Ramos (cell line): ENCODE measurements around the gene ABO.
"Not testable (repeated sequence)": the region's sequence is repeated elsewhere in the genome, so short reads cannot be mapped to it uniquely, and the experiment has no call there.

Experiments used
- in situ Hi-C: fragments of 300-500 bp; cut with MboI; formaldehyde crosslinking; loops from one replicate; pipeline ENCODE4 v1.14.3; 2022; ENCODE audit warnings: low sequenced_read_pairs; ENCODE audit not compliant: unreplicated experiment

Gene ABO

DNA sequence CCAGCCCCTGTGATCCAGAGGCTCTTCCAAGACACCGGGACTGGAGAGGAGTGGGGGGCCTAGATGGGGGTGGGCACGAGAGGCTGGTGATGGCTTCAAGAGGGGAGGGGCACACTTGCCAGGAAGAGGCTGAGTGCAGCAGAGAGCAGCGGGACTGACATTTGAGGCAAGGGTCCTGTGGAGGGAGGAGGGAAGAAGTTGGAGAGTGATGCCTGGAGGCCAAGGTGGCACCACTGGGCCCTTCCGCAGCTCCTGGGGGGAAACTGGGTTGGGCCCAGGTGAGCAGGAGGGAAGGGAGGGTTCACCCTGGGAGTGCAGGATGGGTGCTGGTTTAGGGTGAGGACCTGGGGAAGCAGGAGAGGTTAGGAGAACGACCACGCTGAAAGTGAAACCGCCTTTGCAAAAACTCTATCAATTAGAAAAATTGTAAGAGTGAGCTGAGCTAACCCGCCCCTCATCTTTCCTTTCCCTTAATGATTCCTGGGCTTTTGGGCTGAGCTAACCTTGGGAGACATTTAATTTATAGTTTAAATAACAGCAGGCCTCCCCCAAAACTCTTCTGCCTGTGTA, 26.2 kb downstream of the ABO start:
- in situ Hi-C loops = no loop called here

DNA sequence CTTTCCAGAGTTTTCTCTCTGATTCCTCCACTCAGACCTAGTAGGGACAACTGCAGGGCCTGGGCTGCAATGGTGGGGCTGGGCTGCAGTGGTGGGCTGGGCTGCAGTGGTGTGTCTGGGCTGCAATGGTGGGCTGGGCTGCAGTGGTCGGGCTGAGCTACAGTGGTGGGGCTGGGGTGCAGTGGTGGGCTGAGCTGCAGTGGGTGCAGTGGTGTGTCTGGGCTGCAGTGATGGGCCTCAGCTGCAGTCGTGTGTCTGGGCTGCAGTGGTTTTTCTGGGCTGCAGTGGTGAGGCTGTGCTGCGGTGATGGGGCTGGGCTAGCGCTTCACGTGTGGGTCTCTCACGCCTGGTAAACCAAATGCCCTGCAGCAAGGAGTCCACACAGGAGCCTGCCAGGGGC, 27.4 kb downstream of the ABO start:
- in situ Hi-C loops = no loop called here

DNA sequence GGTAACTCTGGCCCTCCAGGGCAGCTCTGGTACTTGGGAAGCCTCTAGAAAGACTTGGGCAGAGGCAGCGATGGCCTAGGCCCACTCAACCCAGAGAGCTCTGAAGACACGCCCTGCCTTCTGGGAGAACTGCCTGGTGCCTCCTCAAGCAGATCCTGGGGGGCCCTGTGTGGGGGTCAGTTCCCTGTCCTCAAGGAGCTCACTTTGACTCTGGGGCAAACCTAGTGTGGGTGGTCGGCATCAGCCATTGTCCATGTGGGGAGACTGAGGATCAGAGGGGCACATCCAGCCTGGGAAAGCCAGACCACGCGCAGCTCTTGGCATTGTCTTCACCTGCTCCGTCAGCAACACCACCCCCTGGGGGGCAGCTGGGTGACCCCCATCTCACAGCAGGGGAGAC, 28.0 kb downstream of the ABO start:
- in situ Hi-C loops = no loop called here

DNA sequence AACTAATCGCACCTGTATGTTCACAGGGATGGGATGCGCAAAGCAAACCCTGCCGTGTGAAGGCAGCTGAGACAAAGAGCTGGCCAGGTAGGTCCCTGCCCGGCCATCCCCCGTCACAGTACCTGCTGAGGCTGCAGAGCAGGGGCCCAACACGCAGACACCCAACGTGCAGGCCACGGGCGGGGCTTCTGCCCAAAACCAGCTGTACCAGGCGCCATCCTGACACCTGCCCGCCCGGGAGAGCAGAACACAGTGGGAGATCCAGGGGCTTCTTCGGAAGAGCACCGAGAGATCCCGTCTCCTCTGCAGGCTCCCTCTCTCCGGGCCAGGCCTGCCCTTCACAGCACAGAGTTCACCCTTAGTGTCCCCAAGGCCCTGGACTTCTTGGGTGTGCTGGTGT, 28.4 kb downstream of the ABO start:
- in situ Hi-C loops = no loop called here

DNA sequence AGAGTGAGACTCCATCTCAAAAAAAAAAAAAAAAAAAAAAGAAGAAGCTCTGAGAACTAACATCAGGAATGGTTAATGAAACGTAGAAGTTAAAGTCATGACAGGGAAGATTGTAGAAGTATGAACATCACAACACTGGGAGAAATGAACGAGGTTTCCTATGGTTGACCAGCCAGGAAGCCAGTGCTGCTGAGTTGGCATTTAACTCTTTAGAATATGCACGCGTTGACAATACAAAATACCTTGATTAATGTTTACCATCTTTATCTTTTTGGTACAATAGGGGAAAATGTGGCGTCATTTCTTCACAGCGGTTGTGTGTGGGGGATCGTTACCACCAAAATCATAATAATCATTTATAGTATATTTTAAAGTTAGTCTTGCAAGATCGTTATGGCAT, 32.0 kb downstream of the ABO start:
- in situ Hi-C loops = no loop called here

DNA sequence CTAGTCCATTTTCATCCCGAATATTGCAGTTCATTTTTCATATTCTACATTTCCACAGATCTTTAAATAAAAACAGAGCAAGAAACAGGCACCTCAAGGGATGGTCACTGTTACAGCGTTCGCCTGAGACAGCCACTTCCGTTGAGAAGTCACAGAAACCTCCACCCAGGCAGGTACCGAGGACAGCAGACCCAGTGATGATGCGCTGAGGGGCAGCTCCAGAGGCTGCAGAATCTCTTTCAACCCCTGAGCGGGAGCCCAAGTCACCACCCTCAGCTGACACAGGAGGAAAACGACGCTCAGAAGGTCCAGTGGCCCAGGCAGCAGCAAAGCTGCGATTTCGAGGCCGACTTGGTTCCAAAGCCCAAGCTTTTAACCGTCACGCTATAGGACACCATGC, 32.8 kb downstream of the ABO start:
- in situ Hi-C loops = no loop called here

DNA sequence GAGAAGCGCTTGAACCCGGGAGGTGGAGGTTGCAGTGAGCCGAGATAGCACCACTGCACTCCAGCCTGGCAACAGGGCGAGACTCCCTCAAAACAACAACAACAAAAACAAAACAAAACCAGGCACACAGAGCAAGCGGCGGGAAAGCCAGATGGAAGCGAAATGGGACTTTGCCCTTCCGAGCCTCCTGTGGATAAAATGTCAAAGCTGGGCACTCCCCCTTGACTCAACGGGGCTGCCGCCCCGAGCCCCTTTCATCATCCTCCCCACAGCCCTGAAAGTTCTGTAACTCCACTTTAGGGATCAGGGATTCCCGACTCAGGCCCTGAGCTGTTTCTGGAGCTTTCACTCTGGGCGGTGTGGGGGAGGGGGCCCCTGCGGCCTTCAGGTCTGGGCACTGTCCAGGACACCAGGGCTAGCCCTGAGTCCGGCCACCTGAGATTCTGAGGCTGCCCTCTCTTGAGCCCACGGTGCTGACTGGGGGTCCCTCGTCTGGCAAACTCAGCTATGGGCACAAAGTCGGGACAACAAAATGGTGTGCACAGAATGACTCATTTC, 35.4 kb downstream of the ABO start:
- in situ Hi-C loops = no loop called here

DNA sequence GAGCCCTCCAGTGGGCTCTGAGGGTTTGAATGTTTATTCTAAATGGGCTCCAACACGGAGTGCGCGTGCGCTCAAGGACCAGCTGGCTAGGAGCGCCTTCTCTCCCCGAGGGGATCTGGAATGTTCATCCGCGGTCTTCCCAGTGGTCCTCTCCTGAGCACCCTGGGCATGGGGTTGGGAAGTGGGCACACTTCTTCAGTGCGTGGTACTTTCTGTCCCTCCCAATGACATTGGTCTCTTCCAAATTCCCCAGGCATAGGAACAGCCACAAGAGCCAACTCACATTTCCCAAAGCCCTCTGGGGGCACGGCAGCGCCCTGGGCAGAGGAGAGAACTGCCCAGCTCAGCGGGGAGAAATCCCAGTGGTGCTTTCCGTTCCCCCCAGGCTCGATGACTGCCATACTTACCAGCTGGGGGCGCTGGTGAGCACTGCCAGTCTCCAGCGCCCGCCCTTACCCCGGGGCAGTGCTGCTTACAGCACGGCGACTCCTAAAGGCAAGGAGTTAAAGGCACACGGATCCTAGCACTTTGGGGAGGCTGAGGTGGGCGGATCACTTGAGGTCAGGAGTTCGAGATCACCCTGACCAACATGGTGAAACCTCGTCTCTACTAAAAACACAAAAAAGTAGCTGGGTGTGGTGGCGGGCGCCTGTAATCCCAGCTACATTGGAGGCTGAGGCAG, 36.0 kb downstream of the ABO start:
- in situ Hi-C loops = no loop called here

DNA sequence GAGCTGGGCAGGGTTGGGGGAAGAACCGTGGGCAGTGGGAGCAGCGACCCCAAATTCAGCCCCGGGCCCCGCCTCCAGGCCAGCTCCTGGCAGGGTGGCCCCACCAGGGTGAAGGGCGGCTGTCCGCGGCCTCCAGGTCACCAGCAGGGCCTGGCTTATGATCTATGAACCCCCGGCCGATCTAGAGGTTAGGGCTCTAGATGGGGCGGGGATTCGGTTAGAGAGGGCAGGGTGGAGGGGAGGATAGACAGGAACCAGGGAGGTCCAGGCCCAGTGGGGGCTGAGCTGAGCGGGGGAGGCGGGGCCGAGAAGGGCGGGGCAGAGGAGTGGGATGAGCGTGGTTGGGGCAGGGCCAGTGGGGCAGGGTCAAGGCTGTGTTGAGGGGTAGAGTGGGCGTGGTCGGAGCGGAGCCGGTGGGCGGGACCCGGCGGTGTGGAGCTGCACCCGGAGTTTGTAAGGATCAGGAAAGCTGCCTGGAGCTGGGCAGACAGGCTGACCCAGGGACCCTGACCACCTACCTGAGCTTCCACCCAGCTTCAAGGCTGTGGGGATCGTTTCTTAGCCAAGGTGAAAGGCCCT, 36.6 kb downstream of the ABO start:
- in situ Hi-C loops = no loop called here

DNA sequence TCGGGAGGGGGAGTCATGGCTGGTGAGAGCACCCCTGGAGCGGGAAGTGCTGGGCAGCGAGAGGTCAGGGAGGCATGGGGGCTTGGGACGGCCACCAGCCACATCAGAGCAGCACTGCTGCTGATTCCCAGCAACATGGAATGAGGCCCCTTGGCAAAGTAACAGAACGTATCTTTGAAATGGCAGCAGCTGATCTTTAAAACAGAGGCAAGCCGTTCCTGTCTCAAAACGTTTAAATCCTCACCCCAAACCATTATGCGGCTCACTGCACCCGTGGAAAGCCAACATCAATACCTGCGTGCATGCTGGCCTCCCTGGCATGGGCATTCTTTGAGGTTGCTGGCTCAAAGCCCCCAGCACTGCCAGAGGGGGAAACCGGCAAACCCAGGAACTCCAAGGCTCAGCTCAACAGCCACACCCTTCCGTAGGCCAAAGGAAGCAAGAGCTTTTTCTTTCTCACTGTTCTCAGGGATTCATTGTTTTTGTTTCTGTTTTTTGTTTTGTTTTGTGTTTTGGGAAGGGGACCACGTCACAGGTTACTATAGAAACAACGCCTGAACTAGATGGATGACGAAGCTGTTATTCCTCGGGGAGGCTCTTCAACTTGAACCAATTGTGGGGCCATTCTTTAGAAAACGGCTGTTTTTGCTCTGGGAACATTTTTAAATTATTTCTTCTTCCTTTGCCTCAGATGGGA, 37.8 kb downstream of the ABO start:
- in situ Hi-C loops = no loop called here

DNA sequence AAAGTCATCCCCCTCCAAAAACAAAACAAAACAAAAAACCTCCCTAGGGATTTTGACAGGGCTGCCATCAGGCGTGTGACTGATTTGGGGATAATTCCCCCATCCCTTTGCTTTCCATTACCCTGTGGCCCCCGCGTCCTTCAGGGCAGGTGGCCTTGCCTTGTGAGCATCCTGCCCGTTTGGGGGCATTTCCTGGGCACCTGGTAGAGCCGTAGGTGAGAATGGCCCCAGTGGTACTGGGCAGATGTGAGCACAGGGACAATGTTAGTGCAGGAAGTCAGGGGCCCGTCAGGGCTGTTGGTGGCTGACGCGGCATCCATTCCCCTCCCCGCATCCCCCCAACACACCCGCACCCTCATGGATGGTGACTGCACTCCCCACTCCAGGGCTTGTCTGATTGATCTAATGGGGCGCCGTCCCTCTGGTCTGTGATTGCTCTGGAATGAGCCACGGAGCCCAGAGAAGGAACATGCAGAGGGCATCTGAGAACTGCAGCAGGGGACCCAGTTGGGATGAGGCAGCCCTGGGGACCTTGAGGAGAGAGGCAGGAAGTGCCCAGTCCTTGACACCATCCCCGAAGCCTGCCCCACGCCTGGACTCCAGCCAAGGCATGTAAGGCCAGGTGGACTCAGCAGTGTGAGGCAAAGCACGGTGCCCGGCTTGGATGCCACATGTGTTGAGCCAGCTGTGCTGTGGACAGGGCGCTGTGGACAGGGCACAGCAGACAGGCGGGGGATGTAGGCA, 38.5 kb downstream of the ABO start:
- in situ Hi-C loops = not testable (repeated sequence)

DNA sequence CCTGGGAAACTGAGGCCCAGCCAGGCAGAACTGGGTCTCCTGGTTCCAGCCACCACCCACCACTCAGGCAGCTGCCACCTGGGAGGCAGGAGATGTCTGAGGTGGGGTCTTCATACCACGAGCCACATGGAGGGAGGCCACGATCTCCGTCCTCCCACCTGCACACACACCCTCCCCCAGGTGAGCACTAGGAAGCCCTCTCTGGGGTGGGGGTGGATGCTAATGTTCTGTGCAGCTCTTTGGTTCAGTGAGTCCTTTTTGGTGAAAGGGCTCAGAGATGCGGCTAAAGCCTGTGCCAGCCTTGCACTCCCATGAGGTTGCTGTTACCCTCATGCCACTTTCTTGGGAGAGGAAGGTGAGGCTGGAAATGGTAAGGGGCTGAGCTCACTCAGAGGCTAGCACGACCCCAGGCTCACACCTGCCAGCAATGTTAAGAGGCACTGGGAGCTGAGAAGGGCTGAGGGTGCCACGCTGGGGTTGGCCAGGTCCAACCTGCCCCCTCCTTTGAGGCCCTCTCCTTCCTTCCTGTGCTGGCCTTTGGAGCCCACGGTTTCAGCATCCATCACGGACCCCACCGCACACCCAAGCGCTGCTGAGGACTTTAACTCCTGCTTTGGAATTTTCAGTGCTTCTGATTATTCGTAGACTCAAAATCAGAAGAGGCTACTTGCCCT, 39.3 kb downstream of the ABO start:
- in situ Hi-C loops = no loop called here

DNA sequence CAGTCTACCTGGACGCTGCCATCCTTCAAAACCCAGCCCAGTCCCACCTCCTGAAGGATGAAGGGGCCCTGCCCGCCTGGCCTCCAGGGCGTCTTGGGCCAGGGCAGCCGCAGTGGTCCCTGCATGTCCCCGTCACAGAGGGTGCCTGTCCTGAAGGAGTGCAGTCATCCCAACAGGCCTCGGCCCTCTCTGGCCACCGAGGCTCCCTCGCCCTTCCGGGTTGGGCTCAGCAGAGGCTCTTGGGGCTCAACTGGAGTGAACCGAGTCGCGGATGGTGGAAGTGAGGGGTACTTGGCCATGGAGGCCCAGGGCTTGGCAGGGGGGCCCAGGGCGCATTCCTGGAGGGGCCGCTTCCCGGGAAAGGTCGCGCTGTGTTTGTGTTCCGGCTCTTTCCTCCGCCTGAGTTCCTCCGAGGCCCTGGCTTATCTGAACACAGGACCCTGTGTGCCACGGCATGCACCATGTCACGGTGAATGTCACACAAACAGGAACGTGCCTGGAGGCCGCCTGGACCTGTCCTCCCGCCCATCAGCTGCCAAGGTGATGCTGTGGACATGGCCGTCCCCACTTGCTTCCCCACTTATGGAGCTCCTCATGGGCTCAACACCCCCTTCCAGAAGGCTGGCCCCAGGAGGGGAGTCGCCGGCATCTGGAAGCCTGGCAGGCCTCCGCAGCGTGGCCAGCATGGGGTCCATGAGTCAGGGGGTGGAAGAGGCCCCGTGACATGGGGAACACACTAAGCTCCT, 40.3 kb downstream of the ABO start:
- in situ Hi-C loops = no loop called here

DNA sequence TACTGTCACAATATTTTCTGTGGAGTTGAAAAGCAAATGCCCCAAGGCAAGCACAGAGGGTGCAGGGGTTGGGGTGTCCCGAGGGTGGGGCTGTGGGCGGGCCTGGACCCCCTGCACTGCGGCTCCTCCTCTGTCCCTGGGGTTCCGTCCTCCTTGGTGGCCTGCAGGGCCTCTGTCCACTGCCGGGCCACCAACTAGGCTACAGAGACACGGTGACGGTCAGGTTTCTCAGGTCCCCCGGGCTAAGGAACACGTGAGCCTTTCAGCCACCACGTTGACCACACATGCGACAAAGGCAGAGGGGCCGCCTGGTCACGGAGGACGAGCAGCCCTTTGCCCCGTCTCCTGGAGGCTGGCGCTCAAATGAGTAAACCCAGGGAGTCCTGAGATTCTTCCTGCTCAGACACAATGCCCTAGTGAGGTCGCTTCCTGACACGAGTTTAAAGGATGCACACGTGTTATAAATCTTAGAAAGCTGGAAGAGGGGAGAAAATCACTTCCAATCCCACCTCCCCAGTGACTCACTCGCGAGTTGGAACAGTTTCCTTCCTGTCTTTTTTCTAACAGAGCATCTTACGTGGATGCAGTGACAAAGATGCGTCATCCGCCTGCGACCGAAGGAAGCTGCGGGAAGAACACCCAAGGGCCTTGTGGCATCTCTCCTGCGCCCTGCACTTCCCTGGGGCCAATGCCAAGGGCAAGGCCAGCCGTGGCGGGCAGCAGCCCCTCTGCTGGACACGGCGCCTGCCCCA, 41.1 kb downstream of the ABO start:
- in situ Hi-C loops = no loop called here

DNA sequence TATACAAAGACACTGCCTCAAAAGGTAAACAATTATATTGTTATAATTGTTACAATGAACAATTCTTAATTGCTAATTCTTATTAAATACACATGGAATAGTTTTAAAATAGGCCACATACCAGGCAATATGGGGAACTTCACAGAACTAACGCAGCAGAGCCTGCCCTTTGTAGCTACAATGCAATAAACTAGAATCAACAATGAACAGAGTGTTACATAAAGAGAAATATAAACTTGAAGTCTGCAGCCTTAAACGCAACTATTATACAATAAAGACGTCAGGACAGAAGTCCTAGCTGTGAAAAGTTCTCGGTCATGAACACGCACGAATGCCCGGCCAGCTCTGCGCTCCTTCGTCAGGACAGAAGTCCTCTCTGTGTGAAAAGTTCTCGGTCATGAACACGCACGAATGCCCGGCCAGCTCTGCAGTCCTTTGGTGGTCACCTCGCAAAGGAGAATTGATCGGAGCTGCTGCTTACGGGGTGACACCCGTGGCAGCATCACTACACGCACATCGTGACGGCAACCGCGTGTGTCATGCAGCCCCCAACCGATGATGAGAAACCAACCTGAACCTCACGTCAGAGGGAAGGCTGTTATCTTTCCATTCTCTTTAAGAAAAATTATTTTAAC, 43.0 kb downstream of the ABO start:
- in situ Hi-C loops = not testable (repeated sequence)

DNA sequence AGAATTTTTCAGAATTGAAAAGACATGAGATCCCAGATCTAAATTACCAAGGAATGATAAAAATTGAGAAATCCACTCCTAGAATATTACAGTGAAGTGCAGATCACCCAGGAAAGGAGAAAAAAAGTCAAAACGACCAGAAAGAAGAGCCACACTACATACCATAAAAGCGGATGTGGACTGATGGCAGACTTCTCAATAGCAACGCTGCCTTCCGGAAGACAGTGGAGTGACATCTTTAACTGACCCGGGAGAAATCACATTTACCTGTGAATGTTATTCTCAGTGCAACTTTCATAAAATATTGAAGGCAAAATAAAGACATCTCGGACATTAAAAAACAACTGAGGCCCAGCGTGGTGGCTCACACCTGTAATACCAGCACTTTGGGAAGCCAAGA, 44.5 kb downstream of the ABO start:
- in situ Hi-C loops = not testable (repeated sequence)

DNA sequence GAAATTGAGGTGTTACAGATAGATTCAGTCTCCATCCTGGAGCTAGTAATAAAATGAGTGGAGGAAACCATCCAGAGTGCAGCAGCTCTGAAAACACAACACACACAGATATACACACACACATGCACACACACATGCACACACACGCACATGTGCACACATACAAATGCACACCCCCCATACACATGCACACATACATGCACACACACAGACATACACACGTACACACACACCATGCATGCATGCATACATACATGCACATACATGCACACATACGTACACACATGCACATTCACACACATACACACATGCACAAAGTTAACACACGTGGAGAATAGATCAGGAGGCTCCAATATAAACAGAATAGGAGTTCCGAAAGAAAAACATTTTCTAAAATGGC, 44.9 kb downstream of the ABO start:
- in situ Hi-C loops = no loop called here
